GM12878 (cell line): ENCODE measurements around the gene COX6A1. TPM values are rescaled to one million over a fixed set of nuclear protein-coding genes. Genes with fewer than 3 reads are reported as not detected.

Experiments used
- ATAC-seq: fragments of 200-7000 bp; cut with Tn5 transposase; 3 replicates; pipeline ENCODE4 v1.9.1; 2020; ENCODE audit warnings: mild to moderate bottlenecking, moderate library complexity
- BruUV-seq: library from RNA; stranded (reverse); fragments of 400-500 nt; replicated peaks from 2 replicates; lab custom pipeline; 2021; lab: Mats Ljungman, UMichigan
- CTCF ChIA-PET: fragments of 300-600 bp; sonication (Branson Sonifier 250); formaldehyde crosslinking; extraction: SDS; loops from one replicate; lab custom pipeline; 2021; ENCODE audit warnings: inconsistent platforms; lab: Yijun Ruan, JAX
- POLR2A ChIA-PET: fragments of 350-600 bp; formaldehyde crosslinking; extraction: SDS; loops from one replicate; lab custom pipeline; 2021; ENCODE audit warnings: inconsistent platforms; lab: Charles Lee
- RAD21 ChIA-PET: fragments of 300-600 bp; sonication (Branson Sonifier 250); formaldehyde crosslinking; loops from one replicate; lab custom pipeline; 2023; ENCODE audit warnings: antibody characterized with exemption; ENCODE audit not compliant: unreplicated experiment; lab: Charles Lee
- SMC1A ChIA-PET: fragments of 300-600 bp; sonication (Branson Sonifier 250); formaldehyde crosslinking; loops from one replicate; lab custom pipeline; 2023; ENCODE audit not compliant: unreplicated experiment, uncharacterized antibody; lab: Charles Lee
- DNase-seq: peaks from one replicate; pipeline ENCODE4 v3.0.0-alpha.2; 2011; ENCODE audit warnings: low read depth, low spot score
- FAIRE-seq: peaks from 3 replicates; lab custom pipeline; 2011; peaks lifted over from hg19 to GRCh38; lab: Jason Lieb, UNC
- H2AFZ ChIP-seq: 2 replicates; pipeline ENCODE4 v1.6.0; 2011; ENCODE audit warnings: low read depth, low read length, control low read depth; ENCODE audit not compliant: control insufficient read depth
- H3K27ac ChIP-seq: 2 replicates; pipeline ENCODE4 v1.5.1; 2011; ENCODE audit warnings: control low read depth; ENCODE audit not compliant: control insufficient read depth, insufficient read depth
- H3K27me3 ChIP-seq, 2 experiments: replicated peaks in 1 of 2; 2 replicates each; pipeline versions ENCODE4 v1.6.0 to v1.6.1; 2011; ENCODE audit warnings: low read length in 1 of 2; ENCODE audit not compliant: control insufficient read depth in 2 of 2, insufficient read depth in 2 of 2
- H3K36me3 ChIP-seq, 2 experiments: 2 replicates each; pipeline ENCODE4 v1.5.1; 2011; ENCODE audit warnings: low read length in 1 of 2; ENCODE audit not compliant: control insufficient read depth in 2 of 2, insufficient read depth in 2 of 2
- H3K4me1 ChIP-seq: 2 replicates; pipeline ENCODE4 v1.6.1; 2011; ENCODE audit warnings: mild to moderate bottlenecking, low read length, moderate library complexity, mixed read lengths; ENCODE audit not compliant: control insufficient read depth, insufficient read depth
- H3K4me2 ChIP-seq: 2 replicates; pipeline ENCODE4 v1.6.0; 2011; ENCODE audit warnings: control low read depth; ENCODE audit not compliant: control insufficient read depth, insufficient read depth
- H3K4me3 ChIP-seq: fragments of 200-600 bp; sonication (generic); 2 replicates; pipeline ENCODE4 v1.5.1; 2016
- H3K79me2 ChIP-seq: 2 replicates; pipeline ENCODE4 v1.6.0; 2011; ENCODE audit warnings: low read length; ENCODE audit not compliant: control insufficient read depth, insufficient read depth
- H3K9ac ChIP-seq: 2 replicates; pipeline ENCODE4 v1.8.0; 2011; ENCODE audit warnings: low read length, control low read depth, mixed read lengths; ENCODE audit not compliant: control insufficient read depth, insufficient read depth
- H3K9me3 ChIP-seq: replicated peaks from 3 replicates; pipeline ENCODE4 v1.5.1; 2011; ENCODE audit warnings: mild to moderate bottlenecking, low read length; ENCODE audit not compliant: control insufficient read depth, insufficient read depth
- H4K20me1 ChIP-seq: 2 replicates; pipeline ENCODE4 v1.6.0; 2011; ENCODE audit not compliant: control insufficient read depth, insufficient read depth
- CHD2 ChIP-seq: IDR thresholded peaks from 2 replicates; pipeline ENCODE4 v1.6.1; 2011; ENCODE audit warnings: low read depth, low read length, improper control_type of control experiment, borderline replicate concordance
- FOS ChIP-seq: IDR thresholded peaks from 3 replicates; pipeline ENCODE4 v1.6.1; 2011; ENCODE audit warnings: borderline replicate concordance; ENCODE audit not compliant: insufficient read length; ENCODE audit errors: extremely low read depth
- HCFC1 ChIP-seq: fragments of 150-350 bp; IDR thresholded peaks from 2 replicates; pipeline ENCODE4 v1.6.1; 2014; ENCODE audit warnings: low read length
- POLR2AphosphoS5 ChIP-seq: IDR thresholded peaks from 2 replicates; pipeline ENCODE4 v1.6.1; 2011; ENCODE audit warnings: mild to moderate bottlenecking, low read length, inconsistent platforms
- RFX5 ChIP-seq: IDR thresholded peaks from 2 replicates; pipeline ENCODE4 v1.6.1; 2011; ENCODE audit warnings: low read depth, low read length, improper control_type of control experiment
- WGBS: methylation state at CpG from one replicate; pipeline ENCODE4 v1.1.6; 2016; ENCODE audit warnings: low lambda C conversion rate; ENCODE audit not compliant: insufficient replicate concordance, insufficient coverage; ENCODE audit errors: missing lambda C conversion rate; 5-methylcytosine and 5-hydroxymethylcytosine counted together
- in situ Hi-C: fragments of 300-500 bp; cut with MboI; formaldehyde crosslinking; loops from 9 replicates; pipeline ENCODE4 v1.14.3; 2018; ENCODE audit warnings: mixed read lengths
- intact Hi-C: fragments of 100-400 bp; cut with micrococcal nuclease; formaldehyde crosslinking; loops from one replicate; pipeline ENCODE4 v1.14.2; 2022; ENCODE audit not compliant: unreplicated experiment
- polyA plus RNA-seq, 11 experiments: library from polyadenylated mRNA; depleted of rRNA in 4 of 11; unstranded in 6 of 11; stranded (reverse) in 5 of 11; fragments of >200 nt; fragmentation: Nextera tagmentation in 4 of 11; fragmentation: Illumina TruSeq in 1 of 11; extraction: Ambion mirVana in 4 of 11; extraction: Trizol in 1 of 11; gene quantifications; 1 replicate in 1 of 11; 2 replicates in 10 of 11; pipeline versions ENCODE4 v1.2.1 to v1.2.3, GENCODE V29; 2011 to 2016; ENCODE audit warnings: inconsistent platforms in 2 of 11, missing spikeins in 2 of 11, low read depth in 1 of 11
- total RNA-seq, 4 experiments: library from RNA; depleted of rRNA in 3 of 4; stranded (reverse); fragments of >200 nt in 3 of 4; fragmentation: Illumina TruSeq in 1 of 4; extraction: Trizol in 1 of 4; gene quantifications; 2 replicates each; pipeline versions ENCODE4 v1.2.1 to v1.2.3, GENCODE V29; 2013 to 2021
- TF ChIP-seq, protein P1 (sequence below): fragments of 450-650 bp; formaldehyde crosslinking; IDR thresholded peaks from 2 replicates; pipeline ENCODE4 v1.4.0; 2022; ENCODE audit warnings: mild to moderate bottlenecking, moderate library complexity

The COX6A1 gene
- total and polyA plus RNA-seq, 10 of the 15 experiments (the other 5 are each of a cell fraction or from before 2014, with no cell fraction given): 408 to 2,723 (median 1,019) TPM

DNA sequence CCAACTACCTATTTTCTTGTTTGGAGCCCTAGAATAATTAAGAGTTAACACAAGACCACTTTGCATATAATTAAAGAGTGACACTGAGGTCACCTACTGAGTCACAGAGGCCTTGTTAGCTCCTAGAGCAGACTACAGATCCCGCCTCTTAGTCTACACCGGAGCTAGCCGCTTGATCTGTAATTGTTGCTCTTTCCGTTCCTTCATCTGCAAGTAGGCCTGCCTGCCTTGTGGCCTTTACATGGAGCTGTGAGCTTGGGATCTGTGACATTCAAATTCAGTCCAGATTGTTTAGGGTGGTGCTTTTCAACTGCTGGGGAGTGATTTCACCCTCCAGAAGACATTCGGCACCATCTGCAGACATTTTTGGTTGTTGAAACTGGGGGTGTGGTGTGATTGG is 52.4 kb downstream of the COX6A1 start:
- Histone ChIP-seq H3K9me3 (no peaks in the 10 kb centered on the region), H3K4me1 (peaks cover 4% of the 10 kb centered on the region), H3K36me3 (no peaks in the 10 kb centered on the region; a peak in 1 of 4 replicates), H3K27me3 (no peaks in the 10 kb centered on the region), H3K4me2 (no peak overlapping the region), H2AFZ (no peak overlapping the region), H3K9ac (no peak overlapping the region), H3K4me3 (no peak overlapping the region), H3K27ac (no peak overlapping the region), H4K20me1 (no peaks in the 10 kb centered on the region), H3K79me2 (peaks cover 6% of the 10 kb centered on the region)
- ChIA-PET SMC1A (no interaction called here), POLR2A (interaction anchor here (0.5 to 1.2 kb wide), 2 partner anchors 11 to 12 kb away, joined by 3 to 5 read pairs; no protein-coding TSS in a partner anchor), CTCF (interaction anchor here (1.6 kb wide), 1 partner anchor 20 kb away, joined by 4 read pairs; the partner anchor contains the start of gene SRSF9), RAD21 (no interaction called here)
- in situ Hi-C loops: no loop called here
- ATAC-seq (no peak), FAIRE-seq (no peak), DNase-seq (no peak)
- WGBS: 97% methylated on average over 5 of the region's 5 CpGs
- TF ChIP-seq RFX5: no peak
- no peak for TF ChIP-seq HCFC1
- TF ChIP-seq FOS: no peak
- TF ChIP-seq POLR2AphosphoS5: no peak
- TF ChIP-seq CHD2: no peak
- TF ChIP-seq, protein P1, sequence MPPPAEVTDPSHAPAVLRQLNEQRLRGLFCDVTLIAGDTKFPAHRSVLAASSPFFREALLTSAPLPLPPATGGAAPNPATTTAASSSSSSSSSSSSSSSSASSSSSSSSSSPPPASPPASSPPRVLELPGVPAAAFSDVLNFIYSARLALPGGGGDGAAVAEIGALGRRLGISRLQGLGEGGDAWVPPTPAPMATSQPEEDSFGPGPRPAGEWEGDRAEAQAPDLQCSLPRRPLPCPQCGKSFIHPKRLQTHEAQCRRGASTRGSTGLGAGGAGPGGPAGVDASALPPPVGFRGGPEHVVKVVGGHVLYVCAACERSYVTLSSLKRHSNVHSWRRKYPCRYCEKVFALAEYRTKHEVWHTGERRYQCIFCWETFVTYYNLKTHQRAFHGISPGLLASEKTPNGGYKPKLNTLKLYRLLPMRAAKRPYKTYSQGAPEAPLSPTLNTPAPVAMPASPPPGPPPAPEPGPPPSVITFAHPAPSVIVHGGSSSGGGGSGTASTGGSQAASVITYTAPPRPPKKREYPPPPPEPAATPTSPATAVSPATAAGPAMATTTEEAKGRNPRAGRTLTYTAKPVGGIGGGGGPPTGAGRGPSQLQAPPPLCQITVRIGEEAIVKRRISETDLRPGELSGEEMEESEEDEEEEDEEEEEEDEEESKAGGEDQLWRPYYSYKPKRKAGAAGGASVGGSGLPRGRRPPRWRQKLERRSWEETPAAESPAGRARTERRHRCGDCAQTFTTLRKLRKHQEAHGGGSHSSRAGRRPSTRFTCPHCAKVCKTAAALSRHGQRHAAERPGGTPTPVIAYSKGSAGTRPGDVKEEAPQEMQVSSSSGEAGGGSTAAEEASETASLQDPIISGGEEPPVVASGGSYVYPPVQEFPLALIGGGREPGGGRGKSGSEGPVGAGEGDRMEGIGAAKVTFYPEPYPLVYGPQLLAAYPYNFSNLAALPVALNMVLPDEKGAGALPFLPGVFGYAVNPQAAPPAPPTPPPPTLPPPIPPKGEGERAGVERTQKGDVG (CRISPR knock-in tag): no peak
- no TSS peak for BruUV-seq
- intact Hi-C loops: no loop called here

Other genes with a start within 250 kb of the COX6A1 start
Only the 7 nearest of the 17 such genes appear.
- not detected in 2 replicates for gene MSI1, start 68.9 kb upstream of the COX6A1 start, total RNA-seq (2014; rRNA removed)
- not detected in 2 replicates for gene MSI1, start 68.9 kb upstream of the COX6A1 start, total RNA-seq (2014; rRNA removed; fragmentation: Illumina TruSeq; extraction: Trizol)
- 0.16 TPM in 1 of 2 replicates, not detected in the other for gene MSI1, start 68.9 kb upstream of the COX6A1 start, total RNA-seq (2021)
- gene MSI1, start 68.9 kb upstream of the COX6A1 start, polyA plus RNA-seq (2011; rRNA removed): not detected in 2 replicates
- not detected in 2 replicates for gene MSI1, start 68.9 kb upstream of the COX6A1 start, polyA plus RNA-seq (2014; fragmentation: Illumina TruSeq; extraction: Trizol)
- gene MSI1, start 68.9 kb upstream of the COX6A1 start, polyA plus RNA-seq (2014; fragmentation: Nextera tagmentation; extraction: Ambion mirVana): not detected
- gene MSI1, start 68.9 kb upstream of the COX6A1 start, polyA plus RNA-seq (2014; rRNA removed): not detected in 2 replicates
- under 1 TPM in 1 of 2 experiments, not detected in 1; 0.04 TPM for gene MSI1, start 68.9 kb upstream of the COX6A1 start, polyA plus RNA-seq (2016; fragmentation: Nextera tagmentation; extraction: Ambion mirVana)
- gene TRIAP1, start 8.3 kb downstream of the COX6A1 start, total RNA-seq (2014; rRNA removed): 44.8 and 52.4 TPM in 2 replicates
- 57.0 and 60.0 TPM in 2 replicates for gene TRIAP1, start 8.3 kb downstream of the COX6A1 start, total RNA-seq (2014; rRNA removed; fragmentation: Illumina TruSeq; extraction: Trizol)
- gene TRIAP1, start 8.3 kb downstream of the COX6A1 start, total RNA-seq (2021): 49.1 and 52.4 TPM in 2 replicates
- 92.7 and 128 TPM in 2 replicates for gene TRIAP1, start 8.3 kb downstream of the COX6A1 start, polyA plus RNA-seq (2011; rRNA removed)
- 68.9 and 81.6 TPM in 2 replicates for gene TRIAP1, start 8.3 kb downstream of the COX6A1 start, polyA plus RNA-seq (2014; fragmentation: Illumina TruSeq; extraction: Trizol)
- gene TRIAP1, start 8.3 kb downstream of the COX6A1 start, polyA plus RNA-seq (2014; fragmentation: Nextera tagmentation; extraction: Ambion mirVana): 100 to 1,000 TPM; 308 to 346 TPM
- 56.6 and 60.9 TPM in 2 replicates for gene TRIAP1, start 8.3 kb downstream of the COX6A1 start, polyA plus RNA-seq (2014; rRNA removed)
- 100 to 1,000 TPM; 174 to 189 TPM for gene TRIAP1, start 8.3 kb downstream of the COX6A1 start, polyA plus RNA-seq (2016; fragmentation: Nextera tagmentation; extraction: Ambion mirVana)
- 20.1 and 22.7 TPM in 2 replicates for gene GATC, start 8.3 kb downstream of the COX6A1 start, total RNA-seq (2014; rRNA removed)
- 21.7 and 22.0 TPM in 2 replicates for gene GATC, start 8.3 kb downstream of the COX6A1 start, total RNA-seq (2014; rRNA removed; fragmentation: Illumina TruSeq; extraction: Trizol)
- gene GATC, start 8.3 kb downstream of the COX6A1 start, total RNA-seq (2021): 33.6 and 40.3 TPM in 2 replicates
- 29.8 and 39.8 TPM in 2 replicates for gene GATC, start 8.3 kb downstream of the COX6A1 start, polyA plus RNA-seq (2011; rRNA removed)
- 24.2 and 29.7 TPM in 2 replicates for gene GATC, start 8.3 kb downstream of the COX6A1 start, polyA plus RNA-seq (2014; fragmentation: Illumina TruSeq; extraction: Trizol)
- 1 to 10 TPM; 5.1 to 9.6 TPM for gene GATC, start 8.3 kb downstream of the COX6A1 start, polyA plus RNA-seq (2014; fragmentation: Nextera tagmentation; extraction: Ambion mirVana)
- 14.5 and 17.2 TPM in 2 replicates for gene GATC, start 8.3 kb downstream of the COX6A1 start, polyA plus RNA-seq (2014; rRNA removed)
- gene GATC, start 8.3 kb downstream of the COX6A1 start, polyA plus RNA-seq (2016; fragmentation: Nextera tagmentation; extraction: Ambion mirVana): 10 to 100 TPM; 27.2 to 31.6 TPM
- gene SRSF9, start 31.6 kb downstream of the COX6A1 start, total RNA-seq (2014; rRNA removed): 141 and 182 TPM in 2 replicates
- gene SRSF9, start 31.6 kb downstream of the COX6A1 start, total RNA-seq (2014; rRNA removed; fragmentation: Illumina TruSeq; extraction: Trizol): 180 and 190 TPM in 2 replicates
- 231 and 241 TPM in 2 replicates for gene SRSF9, start 31.6 kb downstream of the COX6A1 start, total RNA-seq (2021)
- 173 and 179 TPM in 2 replicates for gene SRSF9, start 31.6 kb downstream of the COX6A1 start, polyA plus RNA-seq (2011; rRNA removed)
- 146 and 153 TPM in 2 replicates for gene SRSF9, start 31.6 kb downstream of the COX6A1 start, polyA plus RNA-seq (2014; fragmentation: Illumina TruSeq; extraction: Trizol)
- gene SRSF9, start 31.6 kb downstream of the COX6A1 start, polyA plus RNA-seq (2014; fragmentation: Nextera tagmentation; extraction: Ambion mirVana): 10 to 100 TPM; 56.2 to 96.4 TPM
- 251 and 272 TPM in 2 replicates for gene SRSF9, start 31.6 kb downstream of the COX6A1 start, polyA plus RNA-seq (2014; rRNA removed)
- 100 to 1,000 TPM; 422 to 510 TPM for gene SRSF9, start 31.6 kb downstream of the COX6A1 start, polyA plus RNA-seq (2016; fragmentation: Nextera tagmentation; extraction: Ambion mirVana)
- 217 and 280 TPM in 2 replicates for gene DYNLL1, start 58.0 kb downstream of the COX6A1 start, total RNA-seq (2014; rRNA removed)
- gene DYNLL1, start 58.0 kb downstream of the COX6A1 start, total RNA-seq (2014; rRNA removed; fragmentation: Illumina TruSeq; extraction: Trizol): 341 and 355 TPM in 2 replicates
- 239 and 249 TPM in 2 replicates for gene DYNLL1, start 58.0 kb downstream of the COX6A1 start, total RNA-seq (2021)
- 366 and 389 TPM in 2 replicates for gene DYNLL1, start 58.0 kb downstream of the COX6A1 start, polyA plus RNA-seq (2011; rRNA removed)
- 351 and 393 TPM in 2 replicates for gene DYNLL1, start 58.0 kb downstream of the COX6A1 start, polyA plus RNA-seq (2014; fragmentation: Illumina TruSeq; extraction: Trizol)
- gene DYNLL1, start 58.0 kb downstream of the COX6A1 start, polyA plus RNA-seq (2014; fragmentation: Nextera tagmentation; extraction: Ambion mirVana): 100 to 1,000 TPM; 744 to 796 TPM
- gene DYNLL1, start 58.0 kb downstream of the COX6A1 start, polyA plus RNA-seq (2014; rRNA removed): 342 and 435 TPM in 2 replicates
- gene DYNLL1, start 58.0 kb downstream of the COX6A1 start, polyA plus RNA-seq (2016; fragmentation: Nextera tagmentation; extraction: Ambion mirVana): 100 to 1,000 TPM; 586 to 593 TPM
- gene COQ5, start 91.0 kb downstream of the COX6A1 start, total RNA-seq (2014; rRNA removed): 43.2 and 47.8 TPM in 2 replicates
- gene COQ5, start 91.0 kb downstream of the COX6A1 start, total RNA-seq (2014; rRNA removed; fragmentation: Illumina TruSeq; extraction: Trizol): 35.6 and 38.6 TPM in 2 replicates
- 30.0 and 32.1 TPM in 2 replicates for gene COQ5, start 91.0 kb downstream of the COX6A1 start, total RNA-seq (2021)
- gene COQ5, start 91.0 kb downstream of the COX6A1 start, polyA plus RNA-seq (2011; rRNA removed): 50.2 and 66.1 TPM in 2 replicates
- gene COQ5, start 91.0 kb downstream of the COX6A1 start, polyA plus RNA-seq (2014; fragmentation: Illumina TruSeq; extraction: Trizol): 38.0 and 38.1 TPM in 2 replicates
- 10 to 100 TPM; 24.8 to 32.8 TPM for gene COQ5, start 91.0 kb downstream of the COX6A1 start, polyA plus RNA-seq (2014; fragmentation: Nextera tagmentation; extraction: Ambion mirVana)
- gene COQ5, start 91.0 kb downstream of the COX6A1 start, polyA plus RNA-seq (2014; rRNA removed): 30.4 and 37.6 TPM in 2 replicates
- gene COQ5, start 91.0 kb downstream of the COX6A1 start, polyA plus RNA-seq (2016; fragmentation: Nextera tagmentation; extraction: Ambion mirVana): 10 to 100 TPM; 66.1 to 69.3 TPM
- gene RNF10, start 96.2 kb downstream of the COX6A1 start, total RNA-seq (2014; rRNA removed): 39.6 and 48.2 TPM in 2 replicates
- 43.9 and 52.5 TPM in 2 replicates for gene RNF10, start 96.2 kb downstream of the COX6A1 start, total RNA-seq (2014; rRNA removed; fragmentation: Illumina TruSeq; extraction: Trizol)
- 118 and 127 TPM in 2 replicates for gene RNF10, start 96.2 kb downstream of the COX6A1 start, total RNA-seq (2021)
- 64.4 and 70.8 TPM in 2 replicates for gene RNF10, start 96.2 kb downstream of the COX6A1 start, polyA plus RNA-seq (2011; rRNA removed)
- gene RNF10, start 96.2 kb downstream of the COX6A1 start, polyA plus RNA-seq (2014; fragmentation: Illumina TruSeq; extraction: Trizol): 91.2 and 98.5 TPM in 2 replicates
- 10 to 100 TPM; 55.3 to 58.3 TPM for gene RNF10, start 96.2 kb downstream of the COX6A1 start, polyA plus RNA-seq (2014; fragmentation: Nextera tagmentation; extraction: Ambion mirVana)
- 56.5 and 57.1 TPM in 2 replicates for gene RNF10, start 96.2 kb downstream of the COX6A1 start, polyA plus RNA-seq (2014; rRNA removed)
- 100 to 1,000 TPM; 109 to 116 TPM for gene RNF10, start 96.2 kb downstream of the COX6A1 start, polyA plus RNA-seq (2016; fragmentation: Nextera tagmentation; extraction: Ambion mirVana)